Keratinocyte (primary cell): ENCODE results near the gene FARSB. TPM values are rescaled to one million over a fixed set of nuclear protein-coding genes. Genes with fewer than 3 reads are reported as not detected.

ENCODE experiments used
- DNase-seq: peaks from one replicate; pipeline ENCODE4 v3.0.0-alpha.2; 2011; ENCODE audit warnings: low read depth, missing footprints, low spot score
- FAIRE-seq: peaks from 2 replicates; lab custom pipeline; 2011; peaks lifted over from hg19 to GRCh38; lab: Jason Lieb, UNC
- H2AFZ ChIP-seq: 2 replicates; pipeline ENCODE4 v1.6.0; 2012; ENCODE audit warnings: low read length, control low read depth, inconsistent platforms; ENCODE audit not compliant: control insufficient read depth
- H3K27ac ChIP-seq: 2 replicates; pipeline ENCODE4 v1.5.1; 2011; ENCODE audit warnings: low read length; ENCODE audit not compliant: control insufficient read depth, insufficient read depth
- H3K27me3 ChIP-seq: 3 replicates; pipeline ENCODE4 v1.6.0; 2011; ENCODE audit warnings: low read length; ENCODE audit not compliant: control insufficient read depth, insufficient read depth; ENCODE audit errors: extremely low read depth
- H3K36me3 ChIP-seq, 2 experiments: 2 replicates in 1 of 2; 3 replicates in 1 of 2; pipeline ENCODE4 v1.5.1; 2011; ENCODE audit warnings: low read length in 2 of 2, mild to moderate bottlenecking in 1 of 2; ENCODE audit not compliant: control insufficient read depth in 2 of 2, insufficient read depth in 2 of 2; ENCODE audit errors: extremely low read depth in 1 of 2
- H3K4me1 ChIP-seq: 3 replicates; pipeline ENCODE4 v1.5.1; 2011; ENCODE audit warnings: low read length; ENCODE audit not compliant: control insufficient read depth, insufficient read depth; ENCODE audit errors: extremely low read depth
- H3K4me2 ChIP-seq: 3 replicates; pipeline ENCODE4 v1.6.0; 2011; ENCODE audit warnings: low read depth, low read length; ENCODE audit not compliant: control insufficient read depth, insufficient read depth; ENCODE audit errors: extremely low read depth
- H3K4me3 ChIP-seq, 3 experiments: fragments of 200-600 bp in 1 of 3; sonication (generic) in 1 of 3; 2 replicates in 2 of 3; 3 replicates in 1 of 3; pipeline ENCODE4 v1.5.1; 2011 to 2016; ENCODE audit warnings: low read length in 3 of 3, mild to moderate bottlenecking in 3 of 3, control low read depth in 2 of 3, inconsistent platforms in 1 of 3, low read depth in 1 of 3, mixed read lengths in 1 of 3, mixed run types in 1 of 3, moderate library complexity in 1 of 3; ENCODE audit not compliant: control insufficient read depth in 2 of 3, insufficient read depth in 2 of 3; ENCODE audit errors: extremely low read depth in 1 of 3
- H3K79me2 ChIP-seq: 2 replicates; pipeline ENCODE4 v1.6.0; 2012; ENCODE audit warnings: low read length; ENCODE audit not compliant: control insufficient read depth, insufficient read depth
- H3K9ac ChIP-seq: 3 replicates; pipeline ENCODE4 v1.6.0; 2011; ENCODE audit warnings: low read length; ENCODE audit not compliant: control insufficient read depth, insufficient read depth; ENCODE audit errors: extremely low read depth
- H3K9me1 ChIP-seq: 3 replicates; pipeline ENCODE4 v1.6.0; 2011; ENCODE audit warnings: low read length; ENCODE audit not compliant: control insufficient read depth, insufficient read depth; ENCODE audit errors: extremely low read depth
- H3K9me3 ChIP-seq: 2 replicates; pipeline ENCODE4 v1.5.1; 2012; ENCODE audit warnings: low read depth, low read length; ENCODE audit not compliant: control insufficient read depth
- H4K20me1 ChIP-seq: 3 replicates; pipeline ENCODE4 v1.6.0; 2011; ENCODE audit warnings: low read length; ENCODE audit not compliant: control insufficient read depth, insufficient read depth; ENCODE audit errors: extremely low read depth
- CTCF ChIP-seq, 3 experiments: IDR thresholded peaks in 1 of 3; conservative IDR thresholded peaks in 1 of 3; optimal IDR thresholded peaks in 1 of 3; 2 replicates in 2 of 3; 3 replicates in 1 of 3; pipeline versions ENCODE3 to v1.5.1; 2011; ENCODE audit warnings: low read length in 3 of 3, mild to moderate bottlenecking in 3 of 3, moderate library complexity in 2 of 3, control low read depth in 1 of 3, inconsistent platforms in 1 of 3; ENCODE audit not compliant: insufficient read depth in 2 of 3; ENCODE audit errors: extremely low read depth in 1 of 3
- EZH2 ChIP-seq: IDR thresholded peaks from one replicate; pipeline ENCODE4 v1.6.1; 2012; ENCODE audit warnings: inconsistent platforms, mild to moderate bottlenecking, low read length, moderate library complexity
- dilution Hi-C: fragments of 300-500 bp; cut with MboI; formaldehyde crosslinking; loops from one replicate; pipeline ENCODE4 v1.7.0; 2020; ENCODE audit warnings: low sequenced_read_pairs; ENCODE audit not compliant: extremely low pct_ligation_motif_present
- polyA plus RNA-seq, 5 experiments: library from polyadenylated mRNA; depleted of rRNA in 3 of 5; stranded (reverse) in 3 of 5; stranded (forward) in 1 of 5; unstranded in 1 of 5; fragments of >200 nt; gene quantifications; 1 replicate in 1 of 5; 2 replicates in 3 of 5; 3 replicates in 1 of 5; pipeline versions ENCODE4 v1.2.1 to v1.2.3, GENCODE V29; 2011 to 2012; ENCODE audit warnings: missing spikeins in 2 of 5, low read depth in 1 of 5, low replicate concordance in 1 of 5

FARSB gene
- polyA plus RNA-seq, 1 donor (not counting 4 experiments of a cell fraction or from before 2014, with no cell fraction given) = 68.8 TPM

GRCh38 chr2:222535477-222535876 lies 120.4 kb downstream of the FARSB start:
- Histone ChIP-seq H3K79me2 (no peaks in the 10 kb centered on the region), H3K27me3 (no peaks in the 10 kb centered on the region), H3K36me3 (no peaks in the 10 kb centered on the region), H3K4me1 (no peaks in the 10 kb centered on the region), H2AFZ (no peak overlapping the region), H3K27ac (no peak overlapping the region), H3K4me3 (no peak overlapping the region), H3K9me3 (no peaks in the 10 kb centered on the region), H3K4me2 (no peak overlapping the region), H3K9me1 (no peaks in the 10 kb centered on the region), H4K20me1 (no peaks in the 10 kb centered on the region), H3K9ac (no peak overlapping the region)
- FAIRE-seq = no peak
- no peak for TF ChIP-seq CTCF (optimal IDR thresholded peaks at IDR 0.05 in 1 of 3, IDR thresholded peaks at IDR 0.05 in 1 of 3, conservative IDR thresholded peaks at IDR 0.05 in 1 of 3; ENCODE audit: extremely low read depth in 1 of 3, insufficient read depth in 2 of 3, low read length in 3 of 3)
- TF ChIP-seq EZH2 = no peak
- DNase-seq = no peak
- dilution Hi-C loops = no loop called here

GRCh38 chr2:222532315-222532714 lies 123.6 kb downstream of the FARSB start:
- TF ChIP-seq EZH2 (no peak), CTCF (optimal IDR thresholded peaks at IDR 0.05 in 1 of 3, IDR thresholded peaks at IDR 0.05 in 1 of 3, conservative IDR thresholded peaks at IDR 0.05 in 1 of 3; ENCODE audit: extremely low read depth in 1 of 3, insufficient read depth in 2 of 3, low read length in 3 of 3) (no peak)
- peak; percentile 17 for DNase-seq
- FAIRE-seq = peak; percentile 13
- Histone ChIP-seq H3K4me1 (no peaks in the 10 kb centered on the region), H3K36me3 (no peaks in the 10 kb centered on the region), H2AFZ (no peak overlapping the region), H3K79me2 (no peaks in the 10 kb centered on the region), H3K27ac (no peak overlapping the region), H4K20me1 (no peaks in the 10 kb centered on the region), H3K4me2 (no peak overlapping the region), H3K9me3 (no peaks in the 10 kb centered on the region), H3K9ac (no peak overlapping the region), H3K27me3 (no peaks in the 10 kb centered on the region), H3K9me1 (no peaks in the 10 kb centered on the region), H3K4me3 (no peak overlapping the region)
- dilution Hi-C loops = no loop called here
